DMS 273 (cell line): ENCODE results near the gene CHTF18.

Experiments
- DNase-seq: peaks from one replicate; lab custom pipeline; 2025; ENCODE audit not compliant: unreplicated experiment; lab: John Stamatoyannopoulos, UW

Gene CHTF18

DNA sequence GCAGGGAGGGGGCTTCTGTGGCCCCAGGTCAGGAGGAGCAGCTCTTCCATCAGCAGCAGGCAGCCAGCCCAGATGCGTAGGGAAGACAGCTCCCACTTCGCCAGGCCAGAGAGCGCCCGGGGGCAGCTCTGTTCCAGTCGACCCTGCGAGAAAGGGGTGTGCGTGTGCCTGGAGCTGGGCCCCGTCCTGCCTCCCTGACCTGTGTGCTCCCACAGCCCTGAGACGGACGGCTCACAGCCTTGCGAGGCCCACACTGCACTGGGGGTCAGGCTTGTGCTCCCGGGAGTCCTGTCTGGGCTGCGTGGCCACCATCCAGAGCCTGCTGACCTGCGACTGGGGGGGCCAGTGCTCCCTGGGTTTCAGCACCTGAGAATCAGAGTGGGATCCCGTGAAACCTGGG is 28.4 kb upstream of the CHTF18 start:
- no peak for DNase-seq

DNA sequence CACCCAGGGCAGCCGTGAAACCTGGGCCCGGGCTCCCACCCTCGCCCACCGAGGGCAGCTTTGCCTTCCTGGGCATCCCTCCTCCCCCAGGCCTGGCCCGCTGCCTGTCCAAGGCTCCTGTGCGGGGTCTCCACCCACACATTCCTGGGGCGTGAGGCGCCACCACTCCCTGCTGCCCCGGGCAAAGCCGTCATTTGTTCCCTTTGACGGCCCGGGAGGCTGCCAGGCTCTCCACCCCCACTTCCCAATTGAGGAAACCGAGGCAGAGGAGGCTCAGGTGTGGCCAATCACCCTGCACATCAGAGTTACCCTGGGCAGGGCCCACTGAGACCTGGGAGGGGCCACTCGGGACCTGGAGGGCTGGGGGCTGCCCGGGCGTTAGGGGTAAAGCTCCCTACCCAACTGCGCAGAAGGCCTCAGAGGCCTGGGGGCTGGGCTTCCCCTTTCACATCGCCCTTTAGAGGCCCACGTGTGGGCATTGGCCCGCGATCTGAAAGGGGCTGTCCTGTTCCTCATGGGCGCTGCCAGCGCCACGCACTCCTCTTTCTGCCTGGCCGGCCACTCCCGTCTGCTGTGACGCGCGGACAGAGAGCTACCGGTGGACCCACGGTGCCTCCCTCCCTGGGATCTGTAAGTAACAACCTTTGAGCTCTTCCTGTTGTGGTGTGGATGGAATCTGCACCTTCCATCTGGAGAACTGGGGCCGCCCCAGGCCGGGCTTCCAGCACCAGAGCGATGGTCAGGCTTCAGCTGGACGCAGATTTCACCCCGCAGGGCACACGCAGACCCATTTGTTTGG is 27.7 kb upstream of the CHTF18 start, which contains the start of gene MSLN:
Gene MSLN (plus strand): TSS at position 190 of the 799 bp plus-strand sequence. CDS start 1,947 bp downstream, outside the sequence.
- no peak for DNase-seq

DNA sequence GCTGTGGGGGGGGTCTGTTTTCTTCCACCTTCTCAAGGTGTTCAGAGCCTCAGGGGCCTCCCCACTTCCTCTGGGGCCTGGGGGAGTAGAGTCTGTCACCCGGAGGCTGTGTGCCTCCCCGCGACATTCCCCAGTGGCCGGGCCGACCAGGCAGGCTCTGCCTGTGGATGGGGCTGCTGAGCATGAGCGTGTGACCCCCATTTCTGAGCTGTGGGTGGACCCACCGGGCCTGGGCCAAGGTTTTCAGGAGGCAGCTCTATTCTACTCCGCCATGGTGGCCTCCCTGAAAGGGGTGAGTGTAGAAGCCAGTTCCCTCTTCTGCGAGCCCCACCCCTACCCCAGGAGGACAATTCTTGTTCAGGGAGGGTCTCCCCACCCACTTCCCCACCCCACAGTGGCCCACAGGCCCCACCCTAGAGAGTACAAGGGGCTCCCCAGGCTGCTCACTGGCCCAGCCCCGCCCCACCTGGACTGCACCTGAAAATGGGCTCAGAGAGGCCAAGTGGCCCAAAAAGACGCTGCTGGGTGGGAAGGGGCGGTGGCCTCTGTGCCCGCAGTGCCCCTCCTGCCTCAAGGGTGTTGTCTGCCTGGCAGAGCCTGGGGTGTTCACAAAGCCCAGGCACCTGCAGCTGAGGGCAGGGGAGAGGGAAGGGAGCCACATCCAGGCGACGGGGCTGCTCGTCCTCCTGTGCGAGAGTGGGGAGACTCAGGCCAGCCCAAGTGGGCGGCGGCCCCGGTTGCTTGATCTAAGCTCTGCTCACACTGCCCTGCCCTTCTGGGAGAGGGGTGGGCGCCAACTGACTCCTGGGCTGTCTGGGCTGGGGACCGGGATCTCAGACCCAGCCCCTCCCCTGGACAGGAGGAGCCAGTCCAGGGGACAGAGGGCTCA is 26.6 kb upstream of the CHTF18 start:
- DNase-seq: no peak

DNA sequence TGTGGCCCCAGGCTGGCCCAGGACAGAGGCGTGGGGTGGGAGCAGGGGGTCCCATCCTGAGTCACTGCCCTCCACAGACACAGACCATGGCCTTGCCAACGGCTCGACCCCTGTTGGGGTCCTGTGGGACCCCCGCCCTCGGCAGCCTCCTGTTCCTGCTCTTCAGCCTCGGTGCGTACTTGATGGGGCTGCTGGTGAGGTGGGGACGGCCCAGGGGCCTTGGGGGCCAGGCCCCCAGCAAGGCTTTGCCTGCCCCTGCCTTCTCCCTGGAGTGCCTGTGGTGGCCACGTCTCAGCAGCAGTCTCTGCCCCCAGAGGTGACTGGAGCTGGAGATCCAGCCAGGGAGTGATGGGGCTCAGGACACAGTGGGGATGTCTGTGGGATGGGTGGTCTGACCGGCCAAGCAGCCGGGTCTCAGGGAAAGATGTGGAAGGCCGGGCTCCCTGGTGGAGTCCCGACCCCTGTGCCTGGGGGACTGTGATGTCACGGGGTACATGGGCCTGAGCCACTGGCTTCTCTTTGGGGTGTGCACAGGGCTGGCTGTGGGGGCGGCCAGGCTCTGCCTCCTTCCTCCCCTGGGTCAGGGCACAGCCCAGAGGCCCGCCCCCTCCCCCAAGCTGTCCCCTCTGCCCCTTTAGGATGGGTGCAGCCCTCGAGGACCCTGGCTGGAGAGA is 25.7 kb upstream of the CHTF18 start:
- DNase-seq: no peak

DNA sequence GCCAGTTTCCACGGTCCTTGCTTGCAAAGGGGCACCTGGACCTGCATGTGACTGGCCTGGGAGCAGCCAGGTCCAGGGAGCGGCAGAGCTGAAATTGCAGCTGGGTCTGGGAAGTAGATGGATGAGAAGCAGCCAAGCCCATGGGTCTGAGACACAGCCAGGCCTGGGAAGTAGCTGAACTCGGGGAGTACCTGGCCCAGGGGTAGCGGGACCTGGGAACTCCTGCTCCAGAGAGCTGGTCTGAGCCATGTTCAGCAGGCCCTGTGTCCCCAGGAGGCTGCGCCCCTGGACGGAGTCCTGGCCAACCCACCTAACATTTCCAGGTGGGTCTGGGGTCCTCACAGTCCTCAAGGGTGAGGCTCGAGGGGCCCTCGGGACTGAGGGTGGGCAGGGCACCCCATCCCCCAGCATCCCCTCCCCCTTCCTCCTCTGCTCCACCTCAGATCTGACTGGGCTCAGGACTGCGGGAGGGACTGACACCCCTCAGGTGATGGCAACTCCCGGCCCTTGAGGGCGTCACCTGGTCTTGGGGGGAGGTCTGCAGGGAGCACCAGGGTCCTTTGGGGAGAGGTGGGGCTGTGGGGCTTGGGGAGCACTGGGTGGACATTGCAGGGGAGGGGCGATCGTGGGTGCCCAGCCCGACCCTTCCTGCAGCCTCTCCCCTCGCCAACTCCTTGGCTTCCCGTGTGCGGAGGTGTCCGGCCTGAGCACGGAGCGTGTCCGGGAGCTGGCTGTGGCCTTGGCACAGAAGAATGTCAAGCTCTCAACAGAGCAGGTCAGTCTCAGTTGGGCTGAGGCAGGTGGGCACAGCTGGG is 24.8 kb upstream of the CHTF18 start:
- DNase-seq: no peak

DNA sequence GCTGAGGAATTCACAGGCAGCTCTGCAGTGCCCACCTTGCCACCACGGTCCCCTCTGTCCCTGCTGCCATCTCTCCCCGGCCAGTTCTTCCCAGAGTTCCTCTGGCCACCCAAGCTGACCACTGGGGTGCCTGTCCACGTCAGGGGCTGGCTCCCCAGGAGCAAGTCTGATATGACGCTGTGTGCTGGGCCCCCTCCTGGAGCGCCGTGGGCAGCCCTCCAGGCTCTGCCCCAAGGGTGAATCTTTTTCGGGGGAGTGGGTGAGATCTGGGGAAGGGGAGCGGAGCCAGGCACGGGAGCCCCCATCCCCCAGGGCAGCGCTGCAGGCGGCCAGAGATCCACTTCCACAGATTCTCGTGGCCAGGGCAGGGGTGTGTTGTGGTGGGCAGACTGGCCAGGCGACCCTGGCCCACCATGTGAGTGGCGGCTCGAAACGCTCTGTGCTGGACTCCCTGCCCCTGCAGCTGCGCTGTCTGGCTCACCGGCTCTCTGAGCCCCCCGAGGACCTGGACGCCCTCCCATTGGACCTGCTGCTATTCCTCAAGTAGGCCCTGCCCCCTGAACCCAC is 24.2 kb upstream of the CHTF18 start:
- DNase-seq: no peak

DNA sequence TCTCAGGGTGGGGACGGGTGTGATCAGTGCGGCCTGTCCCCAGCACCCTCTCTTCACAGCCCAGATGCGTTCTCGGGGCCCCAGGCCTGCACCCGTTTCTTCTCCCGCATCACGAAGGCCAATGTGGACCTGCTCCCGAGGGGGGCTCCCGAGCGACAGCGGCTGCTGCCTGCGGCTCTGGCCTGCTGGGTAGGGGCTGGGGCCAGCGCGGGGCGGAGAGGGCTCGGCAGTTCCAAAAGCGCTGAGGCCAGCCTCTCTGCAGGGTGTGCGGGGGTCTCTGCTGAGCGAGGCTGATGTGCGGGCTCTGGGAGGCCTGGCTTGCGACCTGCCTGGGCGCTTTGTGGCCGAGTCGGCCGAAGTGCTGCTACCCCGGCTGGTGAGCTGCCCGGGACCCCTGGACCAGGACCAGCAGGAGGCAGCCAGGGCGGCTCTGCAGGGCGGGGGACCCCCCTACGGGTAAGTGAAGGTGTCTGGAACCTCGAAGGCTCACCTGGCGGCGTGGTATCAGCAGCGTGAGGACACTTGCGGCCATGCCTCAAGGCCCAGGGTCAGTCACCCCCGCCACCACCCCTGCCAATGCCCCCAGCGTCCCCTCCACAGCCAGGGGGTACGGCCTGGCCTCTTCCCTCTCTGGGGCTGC is 23.5 kb upstream of the CHTF18 start:
- no peak for DNase-seq

DNA sequence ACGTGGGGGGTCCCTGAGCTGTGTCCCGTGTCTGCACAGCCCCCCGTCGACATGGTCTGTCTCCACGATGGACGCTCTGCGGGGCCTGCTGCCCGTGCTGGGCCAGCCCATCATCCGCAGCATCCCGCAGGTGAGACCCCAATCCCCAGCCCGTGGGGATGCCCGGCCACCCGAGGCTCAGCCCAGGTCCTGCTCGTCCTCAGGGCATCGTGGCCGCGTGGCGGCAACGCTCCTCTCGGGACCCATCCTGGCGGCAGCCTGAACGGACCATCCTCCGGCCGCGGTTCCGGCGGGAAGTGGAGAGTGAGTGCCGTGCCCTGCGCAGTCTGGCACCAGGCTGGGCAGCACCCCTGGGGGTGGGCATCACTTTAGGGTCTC is 22.9 kb upstream of the CHTF18 start:
- DNase-seq: no peak

DNA sequence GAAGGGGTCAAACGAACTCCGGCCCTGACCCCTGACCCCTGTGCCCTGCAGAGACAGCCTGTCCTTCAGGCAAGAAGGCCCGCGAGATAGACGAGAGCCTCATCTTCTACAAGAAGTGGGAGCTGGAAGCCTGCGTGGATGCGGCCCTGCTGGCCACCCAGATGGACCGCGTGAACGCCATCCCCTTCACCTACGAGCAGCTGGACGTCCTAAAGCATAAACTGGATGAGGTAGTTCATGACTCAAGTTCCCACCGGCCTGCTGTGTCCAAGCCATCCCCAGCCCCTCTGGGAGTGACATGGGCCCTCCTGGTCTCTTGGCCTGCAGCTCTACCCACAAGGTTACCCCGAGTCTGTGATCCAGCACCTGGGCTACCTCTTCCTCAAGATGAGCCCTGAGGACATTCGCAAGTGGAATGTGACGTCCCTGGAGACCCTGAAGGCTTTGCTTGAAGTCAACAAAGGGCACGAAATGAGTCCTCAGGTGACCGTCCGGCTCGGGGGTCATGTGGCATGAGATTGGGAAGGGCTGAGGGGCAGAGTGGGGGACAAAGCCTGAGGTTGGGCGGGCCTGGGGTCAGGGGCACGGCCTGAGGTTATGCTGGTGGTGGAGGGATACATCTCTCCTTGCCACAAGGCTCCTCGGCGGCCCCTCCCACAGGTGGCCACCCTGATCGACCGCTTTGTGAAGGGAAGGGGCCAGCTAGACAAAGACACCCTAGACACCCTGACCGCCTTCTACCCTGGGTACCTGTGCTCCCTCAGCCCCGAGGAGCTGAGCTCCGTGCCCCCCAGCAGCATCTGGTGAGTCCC is 22.2 kb upstream of the CHTF18 start:
- DNase-seq: no peak

DNA sequence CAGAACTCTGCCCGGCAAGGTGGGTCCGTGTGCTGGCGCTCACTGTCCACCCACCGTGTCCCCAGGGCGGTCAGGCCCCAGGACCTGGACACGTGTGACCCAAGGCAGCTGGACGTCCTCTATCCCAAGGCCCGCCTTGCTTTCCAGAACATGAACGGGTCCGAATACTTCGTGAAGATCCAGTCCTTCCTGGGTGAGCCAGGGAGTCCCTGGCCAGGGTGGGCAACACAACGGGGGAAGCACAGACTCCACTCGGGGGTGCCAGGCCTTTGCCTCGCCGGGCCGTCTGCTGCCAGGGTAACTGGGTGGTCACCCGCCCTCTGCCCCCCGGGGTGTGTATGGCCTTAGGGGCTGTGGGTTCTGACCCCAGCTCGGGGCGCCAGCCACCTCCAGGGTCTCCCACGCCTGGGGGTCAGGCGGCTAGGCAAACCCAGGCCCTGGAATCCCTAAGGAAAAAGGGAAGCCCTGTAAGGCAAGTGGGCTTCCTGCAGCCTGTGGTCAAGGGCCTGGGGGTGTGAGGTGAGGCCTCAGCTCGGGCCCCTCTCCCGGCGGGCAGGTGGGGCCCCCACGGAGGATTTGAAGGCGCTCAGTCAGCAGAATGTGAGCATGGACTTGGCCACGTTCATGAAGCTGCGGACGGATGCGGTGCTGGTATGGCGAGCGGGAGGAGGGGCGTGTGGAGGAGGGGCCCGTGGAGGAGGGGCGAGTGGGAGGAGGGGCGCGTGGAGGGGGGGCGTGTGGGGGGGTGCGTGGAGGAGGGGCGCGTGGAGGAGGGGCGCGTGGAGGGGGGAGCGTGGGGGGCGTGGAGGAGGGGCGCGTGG is 21.4 kb upstream of the CHTF18 start:
- DNase-seq: no peak

DNA sequence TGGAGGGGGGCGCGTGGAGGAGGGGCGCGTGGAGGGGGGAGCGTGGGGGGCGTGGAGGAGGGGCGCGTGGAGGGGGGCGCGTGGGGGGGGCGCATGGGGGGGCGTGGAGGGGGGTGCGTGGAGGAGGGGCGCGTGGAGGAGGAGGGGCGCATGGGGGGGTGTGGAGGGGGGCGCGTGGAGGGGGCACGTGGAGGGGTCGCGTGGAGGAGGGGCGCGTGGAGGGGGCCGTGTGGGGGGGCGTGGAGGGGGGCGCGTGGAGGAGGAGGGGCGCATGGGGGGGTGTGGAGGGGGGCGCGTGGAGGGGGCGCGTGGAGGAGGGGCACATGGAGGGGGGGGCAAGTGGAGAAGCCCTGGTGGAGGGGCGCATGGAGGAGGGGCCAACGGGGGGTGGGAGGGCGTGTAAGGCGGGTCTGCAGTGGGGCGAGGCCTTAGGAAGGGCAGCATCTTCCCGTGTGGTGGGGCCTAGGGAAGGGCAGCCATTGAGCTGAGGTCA is 20.6 kb upstream of the CHTF18 start:
- DNase-seq: no peak

DNA sequence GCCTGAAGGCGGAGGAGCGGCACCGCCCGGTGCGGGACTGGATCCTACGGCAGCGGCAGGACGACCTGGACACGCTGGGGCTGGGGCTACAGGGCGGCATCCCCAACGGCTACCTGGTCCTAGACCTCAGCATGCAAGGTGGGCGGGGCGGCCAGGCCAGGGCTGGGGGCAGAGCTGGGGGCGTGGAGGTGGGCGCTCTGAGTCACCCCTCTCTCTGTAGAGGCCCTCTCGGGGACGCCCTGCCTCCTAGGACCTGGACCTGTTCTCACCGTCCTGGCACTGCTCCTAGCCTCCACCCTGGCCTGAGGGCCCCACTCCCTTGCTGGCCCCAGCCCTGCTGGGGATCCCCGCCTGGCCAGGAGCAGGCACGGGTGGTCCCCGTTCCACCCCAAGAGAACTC is 20.0 kb upstream of the CHTF18 start:
- no peak for DNase-seq

DNA sequence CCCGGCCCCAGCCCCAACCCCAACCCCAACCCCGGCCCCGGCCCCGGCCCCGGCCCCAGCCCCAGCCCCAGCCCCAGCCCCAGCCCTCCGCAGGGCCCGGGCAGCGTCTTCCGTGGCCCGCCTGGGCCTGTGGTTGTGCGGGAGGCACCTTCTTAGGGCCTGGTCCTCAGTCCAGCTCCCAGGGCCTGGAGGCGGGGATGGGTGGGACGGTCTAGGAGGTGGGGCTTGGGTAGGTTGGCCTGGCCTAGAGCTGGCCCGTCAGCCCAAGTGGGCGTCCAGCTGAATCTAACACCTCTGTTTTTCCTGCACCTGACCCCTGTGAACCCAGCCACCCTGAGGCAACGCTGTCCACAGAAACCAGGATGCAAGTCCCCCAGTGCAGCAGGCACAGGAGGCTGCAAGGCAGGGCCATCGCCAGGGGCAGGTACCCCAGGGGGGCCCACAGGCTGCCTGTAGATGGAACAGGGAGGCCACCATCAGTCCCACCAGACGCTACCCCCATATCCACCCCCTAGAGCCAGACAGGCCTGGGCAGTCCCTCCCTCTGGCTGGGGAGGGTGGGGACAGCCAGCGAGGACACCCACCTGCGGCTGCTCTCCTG is 19.1 kb upstream of the CHTF18 start:
- no peak for DNase-seq

DNA sequence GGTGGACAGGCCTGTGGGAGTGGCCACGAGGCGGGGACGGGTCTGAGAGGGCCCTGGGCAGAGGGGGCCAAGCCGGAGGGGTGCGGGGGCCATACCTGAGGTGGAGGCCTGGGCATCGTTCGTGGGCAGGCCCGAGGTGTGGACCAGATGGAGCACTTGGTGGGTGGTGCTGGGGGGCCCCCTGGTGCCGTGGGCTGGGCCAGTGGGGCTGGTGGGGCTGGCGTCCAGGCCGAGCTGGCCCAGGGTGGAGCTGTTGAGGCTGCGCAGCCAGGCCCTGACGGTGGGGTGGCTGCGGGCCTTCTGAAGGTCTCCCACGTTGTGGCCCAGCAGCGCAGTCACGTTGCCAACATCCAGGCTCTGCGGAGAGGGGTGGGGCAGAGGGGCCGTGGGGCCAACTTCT is 18.5 kb upstream of the CHTF18 start:
- no peak for DNase-seq

DNA sequence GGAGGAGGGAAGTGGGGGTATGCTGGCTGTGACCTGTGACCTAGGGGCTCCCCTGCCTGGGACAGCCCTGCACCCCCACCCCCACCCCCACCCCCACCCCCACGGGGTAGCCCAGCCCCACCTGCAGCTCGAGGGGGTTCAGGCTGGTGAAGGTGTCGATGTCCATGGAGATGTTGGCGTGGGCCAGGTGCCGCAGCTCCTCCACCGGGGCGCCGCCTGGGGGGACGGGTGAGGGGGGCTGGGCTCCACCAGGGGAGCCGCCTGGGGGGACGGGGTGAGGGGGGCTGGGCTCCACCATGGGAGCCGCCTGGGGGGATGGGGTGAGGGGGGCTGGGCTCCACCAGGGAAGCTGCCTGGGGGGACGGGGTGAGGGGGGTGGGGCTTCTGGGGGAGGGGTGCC is 18.0 kb upstream of the CHTF18 start:
- DNase-seq: no peak

DNA sequence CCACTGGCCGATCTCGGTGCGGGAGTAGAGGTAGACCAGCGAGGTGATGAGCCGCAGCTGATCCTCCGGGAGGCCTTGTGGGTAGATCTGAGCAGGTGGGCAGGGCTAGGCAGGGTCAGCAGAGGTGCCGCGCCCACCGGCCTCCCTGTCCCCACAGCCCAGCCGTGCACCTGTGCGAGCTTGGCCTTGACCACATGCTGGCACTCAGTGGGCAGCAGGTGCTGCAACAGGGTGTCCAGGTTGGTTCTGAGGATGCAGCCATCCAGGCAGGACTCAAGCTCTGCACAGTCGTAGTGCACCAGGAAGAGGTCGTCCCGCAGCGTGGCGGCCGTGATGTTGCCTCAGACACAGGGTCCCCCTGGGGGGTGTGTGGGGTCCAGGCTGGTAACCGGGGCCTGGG is 15.5 kb upstream of the CHTF18 start:
- DNase-seq: no peak

DNA sequence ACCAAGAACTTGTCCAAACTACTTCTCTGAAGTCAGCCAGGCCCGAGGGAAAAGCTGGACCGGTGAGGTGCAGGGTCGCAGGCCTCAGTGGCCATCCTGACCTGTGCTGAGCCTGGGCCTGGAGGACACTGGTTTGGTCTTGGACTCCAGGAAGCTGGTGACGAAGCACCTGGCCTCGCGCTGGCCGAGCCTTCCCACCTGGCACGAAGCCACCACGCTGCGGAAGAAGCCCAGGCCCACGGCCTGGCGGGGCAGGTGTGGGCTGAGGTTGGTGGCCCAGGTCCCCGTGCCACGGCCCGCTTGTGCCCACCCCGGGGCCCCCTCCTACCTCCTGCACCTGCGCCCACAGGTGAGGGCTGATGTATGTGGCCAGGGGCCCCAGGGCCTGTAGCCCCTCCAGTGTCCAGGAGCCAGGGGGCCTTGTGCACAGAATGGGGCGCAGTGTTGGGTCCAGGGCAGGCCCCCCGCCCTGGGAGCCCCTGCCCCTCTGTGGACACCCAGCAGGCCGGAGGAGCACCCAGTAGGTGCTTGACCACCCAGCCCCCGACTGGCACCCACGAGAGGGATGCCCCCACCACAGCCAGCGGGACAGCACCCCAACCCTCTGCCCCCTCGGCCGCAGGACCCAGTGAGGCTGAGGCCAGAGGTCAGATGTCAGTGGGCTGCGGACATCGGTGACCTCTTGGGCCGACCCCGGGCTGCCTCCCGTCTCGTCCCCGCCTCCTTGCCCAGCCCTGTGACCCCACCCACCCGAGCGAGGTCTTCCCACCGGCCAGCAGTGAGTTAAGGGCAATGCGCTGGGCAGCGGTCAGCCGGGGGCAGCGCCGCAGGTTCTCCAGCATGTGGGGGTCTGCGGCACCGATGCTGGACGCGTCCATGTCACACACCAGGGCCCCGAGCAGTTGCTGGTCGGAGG is 14.1 kb upstream of the CHTF18 start:
- no peak for DNase-seq
